Neural progenitor cell (in vitro differentiated cells): ENCODE results near the gene HELQ.
"Not testable (repeated sequence)": the region's sequence is repeated elsewhere in the genome, so short reads cannot be mapped to it uniquely, and the experiment has no call there.

Experiments used
- CTCF ChIP-seq: fragments of 200-600 bp; sonication (generic); IDR thresholded peaks from 2 replicates; pipeline ENCODE4 v1.5.1; 2017; ENCODE audit warnings: antibody characterized with exemption, mild to moderate bottlenecking
- EZH2 ChIP-seq: fragments of 200-600 bp; sonication (generic); IDR thresholded peaks from 2 replicates; pipeline ENCODE4 v1.6.1; 2017; ENCODE audit warnings: antibody characterized with exemption, mild to moderate bottlenecking, moderate library complexity

DNA sequence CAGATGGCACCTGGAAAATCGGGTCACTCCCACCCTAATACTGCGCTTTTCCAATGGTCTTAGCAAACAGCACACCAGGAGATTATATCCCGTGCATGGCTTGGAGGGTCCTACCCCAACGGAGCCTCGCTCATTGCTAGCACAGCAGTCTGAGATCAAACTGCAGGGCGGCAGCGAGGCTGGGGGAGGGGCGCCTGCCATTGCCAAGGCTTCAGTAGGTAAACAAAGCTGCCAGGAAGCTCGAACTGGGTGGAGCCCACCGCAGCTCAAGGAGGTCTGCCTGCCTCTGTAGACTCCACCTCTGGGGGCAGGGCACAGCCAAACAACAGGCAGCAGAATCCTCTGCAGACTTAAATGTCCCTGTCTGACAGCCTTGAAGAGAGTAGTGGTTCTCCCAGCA lies 57.5 kb downstream of the HELQ start:
- not testable (repeated sequence) for TF ChIP-seq CTCF, EZH2
